Measurements from ENCODE around the gene TMEM91.

GRCh38 chr19:41399525-41399924 is 23.2 kb downstream of the TMEM91 start:
- no peak for TF ChIP-seq CHD2 (IDR thresholded peaks at IDR 0.05; ENCODE audit: low read length, partially characterized antibody)
- TF ChIP-seq TAF1 (IDR thresholded peaks at IDR 0.05; ENCODE audit: borderline replicate concordance, low read depth, low read length): no peak
- no peak for TF ChIP-seq CTCF (IDR thresholded peaks at IDR 0.05)
- TF ChIP-seq EP300 (IDR thresholded peaks at IDR 0.05; ENCODE audit: borderline replicate concordance in 1 of 2, low read depth in 1 of 2, low read length in 1 of 2): no peak

Measured in SK-N-SH (cell line).